Measurements from ENCODE around the gene SIPA1L3. TPM values are rescaled to one million over a fixed set of nuclear protein-coding genes. Genes with fewer than 3 reads are reported as not detected.
A peak's percentile ranks its signal among the peaks of the same experiment; 100 is the strongest.
"Not testable (repeated sequence)": the region's sequence is repeated elsewhere in the genome, so short reads cannot be mapped to it uniquely, and the experiment has no call there.

Gene SIPA1L3
- total RNA-seq, 1 experiment from 2014 or later: 10.5 TPM

DNA sequence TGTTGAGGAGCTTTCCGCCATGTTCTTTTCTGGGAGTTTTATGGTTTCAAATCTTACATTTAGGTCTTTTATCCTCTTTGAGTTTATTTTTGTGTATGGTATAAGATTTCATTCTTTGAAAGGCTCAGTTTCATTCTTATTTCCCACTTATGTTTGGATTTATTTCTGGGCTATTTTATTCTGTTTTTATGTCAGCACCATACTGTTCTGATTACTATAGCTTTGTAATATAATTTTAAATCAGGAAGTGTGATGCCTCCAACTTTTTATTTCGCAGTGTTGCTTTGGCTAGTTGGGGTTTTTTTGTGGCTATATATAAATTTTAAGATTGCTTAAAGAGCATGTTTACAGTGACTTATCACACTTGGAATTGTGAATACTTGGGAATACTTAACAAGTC is 135.1 kb downstream of the SIPA1L3 start:
- no peak for DNase-seq (ENCODE audit: low read depth)

DNA sequence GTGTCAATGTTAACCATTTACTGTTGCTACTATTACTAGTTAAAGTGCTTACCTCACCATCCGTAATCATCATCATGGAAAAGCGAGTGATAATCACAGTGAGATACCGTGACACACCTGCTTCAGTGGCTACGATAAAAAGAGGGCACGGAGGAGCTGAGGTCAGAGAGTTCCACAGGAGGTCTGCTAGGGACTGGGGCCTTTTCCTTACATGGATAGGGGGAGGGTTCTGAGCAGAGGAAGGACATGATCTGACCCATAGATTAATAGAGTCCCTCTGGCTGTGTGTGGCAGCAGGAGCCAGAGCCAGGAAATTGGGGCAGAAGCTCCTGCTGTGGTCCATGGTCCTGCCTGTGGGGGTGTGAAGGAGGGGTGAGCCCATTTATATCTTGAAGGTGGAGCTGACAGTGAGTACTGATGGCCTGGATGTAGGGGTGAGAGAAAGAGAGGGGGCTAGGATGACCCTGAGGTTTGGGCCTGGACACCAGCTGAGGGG is 136.7 kb downstream of the SIPA1L3 start:
- DNase-seq (ENCODE audit: low read depth): no peak

DNA sequence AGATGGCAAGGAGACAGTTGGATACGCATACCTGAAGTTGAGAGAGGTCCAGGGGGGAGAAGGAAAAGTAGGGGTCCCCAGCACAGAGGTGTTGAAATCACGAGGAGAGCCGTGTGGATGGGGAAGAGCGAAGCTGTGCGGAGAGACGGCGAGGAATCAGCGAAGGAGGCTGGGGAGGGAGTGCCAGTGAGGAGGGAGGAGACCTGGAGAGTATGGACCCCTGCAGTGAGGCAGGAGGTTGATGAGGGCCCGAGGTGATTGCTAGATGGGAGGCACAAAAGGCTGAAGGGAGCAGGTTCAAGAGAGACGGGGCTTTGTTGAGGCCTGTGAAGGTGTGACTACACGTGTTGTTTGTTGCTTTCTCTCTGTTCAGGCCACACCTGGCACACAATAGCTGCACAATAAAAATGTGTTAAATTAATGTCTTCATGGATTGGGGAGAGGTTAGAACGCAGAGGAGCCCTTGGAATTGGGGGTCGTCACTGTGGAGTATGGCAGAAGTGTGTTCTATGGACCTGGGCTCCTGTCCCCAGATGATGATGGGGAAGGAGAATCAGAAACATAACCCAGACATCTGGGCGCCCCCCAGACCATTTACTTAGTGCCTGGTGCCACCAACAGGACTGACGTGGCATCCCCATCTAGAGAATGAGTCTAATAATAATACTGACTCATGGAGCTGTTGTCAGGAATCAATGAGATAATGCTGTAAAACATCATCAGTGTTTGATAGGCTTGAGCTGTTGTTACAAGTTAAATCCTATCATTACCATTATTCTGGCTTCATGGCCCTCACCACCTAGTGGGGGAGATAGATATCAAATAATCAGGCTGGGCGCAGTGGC is 137.5 kb downstream of the SIPA1L3 start:
- peak; percentile 23 for DNase-seq (ENCODE audit: low read depth)

DNA sequence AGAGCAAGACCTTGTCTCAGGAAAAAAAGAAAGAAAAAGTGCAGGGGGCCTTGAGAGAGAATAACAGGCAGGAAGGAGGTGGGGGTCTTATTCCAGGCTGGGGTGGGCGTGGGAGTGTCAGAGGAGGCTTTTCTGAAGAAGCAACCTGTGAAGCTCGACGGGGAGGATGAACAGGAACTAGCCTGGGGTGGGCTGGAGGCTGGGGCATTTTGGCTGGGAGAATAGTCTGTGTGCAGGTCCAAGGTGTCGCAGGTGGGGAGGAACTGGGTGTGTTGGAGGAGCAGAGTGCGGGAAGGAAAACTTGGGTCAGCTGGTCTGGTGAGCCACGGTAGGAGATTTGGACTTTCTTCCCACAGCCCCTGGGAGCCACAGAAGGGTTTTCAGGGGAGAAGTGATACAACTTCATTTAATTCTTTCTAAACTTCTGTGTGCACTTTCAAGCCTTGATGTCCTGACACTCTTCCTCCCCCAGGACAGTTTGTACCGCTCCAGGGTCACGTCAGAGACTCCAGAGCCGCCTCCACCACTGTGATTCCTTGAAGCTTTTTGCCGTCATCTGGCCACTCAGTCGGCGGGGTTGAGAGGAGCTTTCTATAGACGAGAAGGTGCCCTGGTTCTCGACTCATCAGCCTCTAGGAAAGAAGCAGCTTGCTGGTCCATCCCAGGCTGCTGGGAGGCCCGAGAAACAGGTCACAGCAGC is 138.7 kb downstream of the SIPA1L3 start:
- no peak for DNase-seq (ENCODE audit: low read depth)

DNA sequence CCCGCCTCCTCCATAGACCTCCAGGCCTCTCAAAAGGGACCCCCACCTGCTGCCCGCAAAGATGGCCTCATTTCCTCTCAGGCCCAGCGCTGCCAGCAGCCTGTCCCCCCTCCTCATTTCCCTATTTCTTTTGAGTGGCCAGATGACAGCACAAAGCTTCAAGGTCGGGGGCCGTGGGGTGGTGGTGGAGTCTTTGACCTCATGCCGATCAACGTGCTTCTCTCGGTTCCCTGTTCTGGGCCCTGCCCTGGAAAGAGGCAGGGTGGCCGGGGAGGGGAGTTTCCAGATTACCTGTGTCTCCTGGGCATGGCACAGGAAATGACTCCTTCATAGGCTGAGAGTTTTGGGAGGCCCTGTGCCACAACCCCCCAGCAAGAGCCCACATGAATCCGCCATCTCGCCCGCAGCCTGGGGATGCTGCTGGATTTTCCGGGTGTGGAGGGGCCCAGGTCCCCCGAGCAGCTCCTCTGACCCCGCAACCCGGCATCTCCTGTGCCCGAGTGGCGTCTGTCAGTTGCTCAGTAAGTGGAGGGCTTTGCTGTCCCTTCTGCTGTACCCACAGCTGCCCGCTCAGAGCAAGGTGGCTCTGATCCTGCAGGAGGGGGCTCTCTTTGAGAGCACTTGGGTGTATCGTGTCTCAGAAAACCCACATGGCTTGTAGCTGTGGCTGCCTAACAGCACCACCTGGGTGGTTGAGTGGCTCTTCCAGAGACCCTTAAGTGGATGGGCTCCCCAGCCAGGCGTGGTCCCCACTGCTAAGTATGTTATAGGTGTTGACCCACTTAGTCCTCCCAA is 139.4 kb downstream of the SIPA1L3 start:
- no peak for DNase-seq (ENCODE audit: low read depth)

DNA sequence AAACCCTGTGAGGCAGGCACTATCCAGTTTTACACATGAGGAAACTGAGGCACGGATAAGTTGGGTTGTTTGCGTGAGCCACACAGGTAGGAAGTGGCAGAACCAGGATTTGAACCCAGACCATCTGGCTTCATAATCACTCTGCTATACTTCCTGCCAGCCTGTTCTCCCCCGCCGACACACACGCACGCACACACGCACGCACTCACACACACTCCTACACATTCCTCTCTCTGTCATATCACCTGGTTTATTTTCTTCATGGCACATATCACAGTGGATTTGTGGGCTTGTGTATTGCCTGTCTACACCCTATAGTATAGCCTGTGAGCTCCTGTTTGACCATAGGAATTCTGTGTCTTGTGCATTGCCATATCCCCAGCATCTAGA is 140.0 kb downstream of the SIPA1L3 start:
- no peak for DNase-seq (ENCODE audit: low read depth)

DNA sequence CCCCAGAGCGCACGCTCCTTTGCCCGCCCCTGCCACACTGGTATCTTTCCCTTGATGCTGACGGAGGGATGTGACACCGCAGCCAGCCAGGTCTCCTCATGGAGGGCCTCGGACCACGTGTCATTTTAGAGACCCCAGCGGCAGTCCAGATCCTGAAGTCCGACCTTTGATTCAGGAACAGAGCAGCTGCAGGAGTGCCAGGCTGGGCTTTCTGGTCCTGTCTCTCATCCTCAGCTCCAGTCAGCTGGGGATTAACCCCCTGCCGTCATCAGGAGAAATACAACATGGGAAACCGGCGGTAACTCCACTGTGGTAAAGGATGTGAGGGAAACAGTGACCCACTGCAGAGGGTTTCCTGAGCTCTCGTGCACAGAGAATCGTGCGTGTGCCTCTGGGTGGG is 140.6 kb downstream of the SIPA1L3 start:
- DNase-seq (ENCODE audit: low read depth): no peak

DNA sequence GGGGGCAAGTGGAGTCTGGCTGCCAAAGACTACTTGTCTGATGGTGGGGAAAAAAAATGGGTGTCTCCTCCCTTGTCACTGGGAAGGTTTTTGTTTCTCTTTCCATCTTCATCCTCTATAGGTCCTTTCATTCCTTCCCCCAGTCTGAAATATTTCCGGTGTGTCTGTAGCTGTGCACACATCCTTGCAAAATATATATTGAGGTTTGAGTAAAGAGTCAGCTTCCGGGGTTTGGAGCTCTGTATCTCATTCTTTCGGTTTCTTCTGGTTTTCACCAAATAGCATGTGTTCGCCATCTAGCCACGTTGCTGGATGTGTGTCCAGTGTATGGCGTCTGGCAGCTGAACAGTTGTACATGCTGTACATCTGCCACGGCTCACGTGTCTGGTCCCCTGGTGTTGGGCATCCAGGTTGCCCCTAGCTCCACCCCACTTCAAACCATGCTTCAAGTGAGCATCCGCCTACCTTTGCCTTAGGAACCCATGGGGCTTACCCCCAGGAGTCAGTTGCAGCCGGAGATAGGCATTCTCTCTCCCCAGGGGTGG is 142.2 kb downstream of the SIPA1L3 start:
- DNase-seq (ENCODE audit: low read depth): peak; percentile 90

DNA sequence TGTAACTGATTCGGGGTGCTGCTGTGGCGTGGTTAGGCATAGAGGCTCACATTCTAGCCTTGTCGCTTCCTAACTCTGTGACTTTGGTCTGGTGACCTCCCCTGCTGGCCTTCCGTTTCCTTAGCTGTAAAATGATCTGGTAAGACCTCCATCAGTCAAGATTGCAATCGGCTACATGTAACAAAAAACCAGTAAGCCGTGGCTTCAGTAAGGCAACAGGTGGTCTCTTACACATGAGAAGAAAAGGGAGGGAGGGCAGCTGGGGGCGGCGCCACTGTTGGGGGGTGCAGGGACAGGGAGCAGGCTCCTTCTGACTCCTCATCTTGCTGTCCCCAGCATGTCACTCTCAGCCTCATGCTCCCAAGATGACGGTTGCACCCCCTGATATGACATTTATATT is 148.0 kb downstream of the SIPA1L3 start:
- DNase-seq (ENCODE audit: low read depth): no peak

DNA sequence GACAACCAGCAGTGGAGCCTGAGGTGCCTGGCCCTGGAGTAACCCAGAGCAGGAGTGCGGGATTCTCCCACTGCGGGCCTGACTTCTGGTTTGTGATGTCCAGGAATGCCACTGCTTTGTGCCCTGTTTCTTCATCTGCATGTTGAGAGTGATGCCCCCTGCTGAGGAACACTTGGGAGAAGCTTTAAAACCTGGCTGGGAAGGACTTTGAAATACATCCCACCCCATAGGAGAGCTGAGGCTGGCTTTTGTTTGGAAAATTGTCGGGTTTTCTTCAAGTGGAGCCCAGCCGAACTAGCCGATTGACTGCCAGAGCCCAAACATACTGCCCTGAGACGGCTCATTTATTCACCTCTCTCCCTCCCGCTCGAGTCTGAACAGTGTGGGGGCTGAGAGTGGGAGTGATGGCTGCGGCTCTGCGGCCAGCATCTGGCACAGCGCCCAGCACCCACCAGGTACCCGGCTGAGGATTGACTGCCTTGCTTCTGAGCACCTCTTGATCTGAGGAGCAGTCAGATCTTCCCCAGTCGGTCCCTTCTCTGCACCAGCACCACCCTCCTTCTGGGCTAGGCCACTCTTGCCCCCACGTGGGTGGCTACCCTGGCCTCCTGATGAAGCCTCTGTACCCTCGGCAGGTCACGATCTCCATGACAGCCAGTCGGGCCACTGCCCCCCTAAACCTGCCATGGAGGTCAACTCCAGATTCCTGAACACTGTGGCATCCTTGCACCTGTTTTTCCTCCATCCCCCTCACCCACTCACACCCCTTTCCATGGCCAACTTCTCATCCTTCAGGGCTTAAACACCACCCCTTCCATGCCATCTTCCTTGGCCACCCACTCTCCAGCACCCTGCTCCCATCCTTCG is 148.9 kb downstream of the SIPA1L3 start:
- no peak for DNase-seq (ENCODE audit: low read depth)

DNA sequence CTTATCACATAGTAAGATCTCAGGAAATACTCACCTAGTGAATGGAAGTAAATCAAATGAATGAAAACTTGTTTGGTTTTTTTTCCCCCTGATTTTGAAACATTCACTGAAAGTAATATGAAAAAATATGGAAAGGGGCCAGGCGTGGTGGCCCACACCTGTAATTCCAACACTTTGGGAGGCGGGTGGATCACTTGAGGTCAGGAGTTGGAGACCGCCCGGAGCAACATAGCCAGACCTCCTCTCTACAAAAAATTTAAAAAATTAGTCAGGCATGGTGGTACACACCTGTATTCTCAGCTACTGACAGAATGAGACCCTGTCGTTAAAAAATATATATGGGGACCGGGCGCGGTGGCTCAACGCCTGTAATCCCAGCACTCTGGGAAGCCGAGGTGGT is 149.6 kb downstream of the SIPA1L3 start:
- no peak for DNase-seq (ENCODE audit: low read depth)

DNA sequence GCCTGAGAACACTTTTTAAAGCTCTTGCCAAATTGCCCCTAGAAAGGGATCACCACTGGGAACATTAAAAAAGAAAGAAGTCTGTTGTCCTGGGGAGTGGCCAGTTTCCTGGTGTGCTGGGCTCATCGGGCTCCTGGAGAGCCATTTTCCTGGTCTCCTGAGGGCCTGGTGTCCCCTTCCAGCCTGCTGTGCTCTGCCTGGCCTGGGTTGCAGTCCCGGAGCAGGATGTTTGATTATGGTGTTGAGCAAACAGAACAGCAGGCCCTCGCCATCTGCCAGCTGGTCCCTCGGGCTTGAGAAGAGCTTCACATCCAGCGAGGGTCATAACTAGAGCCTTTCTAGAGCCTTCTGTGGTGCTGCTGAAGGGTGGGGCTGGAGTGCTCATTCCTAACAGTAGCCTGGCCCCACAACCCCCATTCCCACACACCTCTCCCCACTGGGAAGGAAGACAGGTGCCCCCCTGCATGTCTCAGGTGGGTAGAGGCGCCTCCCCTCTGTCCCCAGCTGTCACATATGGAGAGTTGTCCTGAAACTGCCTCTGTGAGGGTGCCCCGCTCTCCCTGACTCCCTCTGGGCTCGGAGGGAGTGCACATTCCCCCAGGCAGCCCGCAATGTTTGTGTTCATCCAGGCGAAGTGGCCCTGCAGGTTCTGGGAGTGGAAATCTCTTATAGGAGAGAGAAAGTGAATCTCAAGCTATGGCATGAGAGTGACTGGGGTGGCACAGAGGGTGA is 151.1 kb downstream of the SIPA1L3 start:
- no peak for DNase-seq (ENCODE audit: low read depth)

DNA sequence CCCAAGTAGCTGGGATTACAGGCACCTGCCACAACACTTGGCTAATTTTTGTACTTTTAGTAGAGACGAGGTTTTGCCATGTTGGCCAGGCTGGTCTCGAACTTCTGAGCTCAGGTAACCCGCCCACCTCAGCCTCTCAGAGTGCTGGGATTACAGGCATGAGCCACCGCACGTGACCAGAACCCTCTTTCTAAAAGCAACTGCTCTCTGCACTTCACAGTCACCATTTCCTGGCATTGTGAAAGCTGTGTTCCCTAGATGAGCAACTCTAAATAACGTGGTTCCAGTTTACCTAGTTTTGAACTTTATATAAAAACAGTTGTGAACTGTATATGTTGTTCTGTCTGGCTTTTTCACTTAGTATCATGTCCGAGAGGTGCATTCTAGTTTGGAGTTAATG is 152.9 kb downstream of the SIPA1L3 start:
- DNase-seq (ENCODE audit: low read depth): no peak

DNA sequence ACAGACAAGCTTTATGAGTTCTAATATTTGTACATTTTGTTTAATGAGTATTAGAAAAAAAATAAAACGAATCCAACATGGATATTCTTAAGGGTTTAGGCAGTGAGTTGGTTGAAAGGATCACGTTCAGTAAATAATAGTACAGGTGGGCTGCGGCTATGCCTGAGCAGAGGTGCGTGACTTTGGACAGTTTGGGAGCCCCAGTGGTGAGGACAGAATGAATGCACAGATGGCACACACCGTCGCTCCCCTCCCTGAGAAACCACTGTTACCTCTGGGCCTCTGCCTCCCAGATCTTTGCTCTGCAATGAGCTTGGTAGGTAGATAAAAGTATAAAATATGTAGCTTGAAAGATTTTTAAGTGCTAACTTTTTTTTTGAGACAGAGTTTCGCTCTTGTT is 153.3 kb downstream of the SIPA1L3 start:
- no peak for DNase-seq (ENCODE audit: low read depth)

DNA sequence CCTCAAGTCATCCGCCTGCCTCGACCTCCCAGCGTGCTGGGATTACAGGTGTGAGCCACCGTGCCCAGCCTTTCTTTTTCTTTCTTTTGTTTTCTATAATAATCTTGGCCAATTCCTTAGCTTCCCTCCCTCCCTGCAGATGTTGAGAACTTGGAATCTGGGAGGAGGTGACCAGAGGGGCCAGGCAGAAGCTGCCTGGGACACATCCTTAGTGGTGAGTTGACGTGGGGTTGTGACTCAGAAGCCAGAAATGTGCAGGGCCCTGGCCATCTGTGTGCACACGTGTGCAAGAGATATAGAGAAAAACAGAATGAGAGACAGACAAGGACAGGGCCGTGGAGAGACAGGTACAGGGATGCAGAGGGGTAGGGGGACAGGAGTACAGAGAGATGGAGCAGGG is 154.3 kb downstream of the SIPA1L3 start:
- DNase-seq (ENCODE audit: low read depth): peak; percentile 96

DNA sequence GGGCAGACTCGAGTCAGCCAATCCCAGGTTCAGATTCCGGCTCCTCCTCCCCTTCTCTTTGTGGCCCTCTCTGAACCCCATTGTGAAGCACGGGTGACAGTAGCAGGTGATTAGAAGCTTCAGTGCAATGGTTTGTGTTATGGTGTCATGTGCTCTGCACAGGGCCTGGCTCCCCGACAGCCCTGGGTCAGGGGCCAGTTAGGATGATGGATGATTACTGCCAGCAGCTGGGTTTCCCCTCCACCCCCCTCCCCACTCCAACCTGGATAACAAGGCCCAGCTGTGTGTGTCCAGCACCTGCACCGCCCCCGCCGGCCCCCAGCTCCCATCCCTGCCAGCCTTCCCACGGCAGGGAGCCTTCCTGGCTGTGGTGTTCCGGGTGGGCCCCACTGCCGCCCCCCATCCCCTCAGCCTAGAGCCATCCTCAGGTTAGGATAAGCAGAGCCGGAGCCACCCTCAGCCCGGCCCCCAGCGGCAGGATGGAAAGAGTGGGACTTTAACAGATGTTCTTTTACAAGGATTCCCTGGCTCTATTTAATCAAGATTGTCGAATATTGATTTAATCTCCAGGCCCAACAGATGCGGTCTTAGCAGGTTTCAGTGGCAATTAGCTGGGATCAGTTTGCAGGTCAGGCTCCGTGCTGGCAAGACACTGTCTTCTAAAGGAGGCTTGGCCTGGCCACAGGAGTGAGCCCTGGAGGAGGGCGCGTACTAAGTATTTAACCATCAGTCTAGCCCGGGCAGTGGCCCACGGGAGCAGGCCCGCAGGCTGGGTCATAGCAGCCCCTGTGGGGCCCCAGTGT is 156.2 kb downstream of the SIPA1L3 start:
- DNase-seq (ENCODE audit: low read depth): peak; percentile 36

DNA sequence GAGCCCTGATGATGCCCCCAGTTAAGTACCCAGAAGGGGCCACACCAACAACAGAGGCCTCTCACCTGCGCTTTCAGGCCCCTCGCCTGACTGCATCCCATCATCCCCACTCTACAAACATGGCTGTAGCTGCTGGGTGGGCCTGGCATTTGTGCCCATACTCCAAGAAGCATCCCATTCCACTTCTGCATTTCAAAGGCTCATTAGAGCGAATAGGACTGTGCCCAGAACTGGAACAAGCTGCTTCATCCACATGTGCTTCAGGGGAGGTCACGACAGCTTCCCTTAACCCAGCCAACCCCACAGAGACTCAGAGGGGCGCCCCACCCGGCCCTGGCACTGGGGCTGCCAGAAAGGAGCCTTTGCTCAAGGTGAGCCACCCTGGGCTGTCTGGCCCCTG is 156.9 kb downstream of the SIPA1L3 start:
- DNase-seq (ENCODE audit: low read depth): no peak

DNA sequence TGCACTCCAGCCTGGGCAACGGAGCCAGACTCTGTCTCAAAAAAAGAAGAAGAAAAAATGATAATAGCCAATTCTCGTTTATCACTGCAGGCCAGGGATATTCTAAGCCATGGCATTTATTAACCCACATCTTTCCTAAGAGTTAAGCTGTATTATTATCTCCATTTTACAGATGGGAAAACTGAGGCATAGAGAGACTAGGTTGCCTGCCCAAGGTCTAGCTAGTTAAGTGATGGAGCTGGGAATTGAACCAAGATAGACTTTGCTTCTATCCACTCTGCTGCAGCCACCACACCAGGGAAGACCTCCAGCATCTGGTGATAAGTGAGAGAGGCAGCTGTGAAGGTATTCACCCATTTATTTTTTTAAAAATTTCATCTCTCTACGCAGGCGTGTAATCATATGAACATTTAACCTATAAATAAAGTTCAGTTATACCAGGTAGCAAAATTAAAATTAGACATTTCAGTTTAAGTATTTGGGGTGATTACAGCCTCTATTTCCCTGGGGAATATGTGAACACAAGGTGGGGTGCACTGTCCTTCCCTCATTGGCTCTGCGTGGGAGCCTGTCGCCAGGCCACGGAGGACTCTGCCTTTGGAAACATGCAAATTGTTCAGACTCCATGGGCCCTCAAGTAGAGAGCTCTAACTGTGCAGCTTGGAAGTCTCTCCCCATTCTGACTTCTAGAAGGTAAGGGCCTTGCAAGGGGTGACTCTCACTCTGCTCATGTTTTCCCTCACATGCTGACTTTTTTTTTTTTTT is 157.8 kb downstream of the SIPA1L3 start:
- no peak for DNase-seq (ENCODE audit: low read depth)

DNA sequence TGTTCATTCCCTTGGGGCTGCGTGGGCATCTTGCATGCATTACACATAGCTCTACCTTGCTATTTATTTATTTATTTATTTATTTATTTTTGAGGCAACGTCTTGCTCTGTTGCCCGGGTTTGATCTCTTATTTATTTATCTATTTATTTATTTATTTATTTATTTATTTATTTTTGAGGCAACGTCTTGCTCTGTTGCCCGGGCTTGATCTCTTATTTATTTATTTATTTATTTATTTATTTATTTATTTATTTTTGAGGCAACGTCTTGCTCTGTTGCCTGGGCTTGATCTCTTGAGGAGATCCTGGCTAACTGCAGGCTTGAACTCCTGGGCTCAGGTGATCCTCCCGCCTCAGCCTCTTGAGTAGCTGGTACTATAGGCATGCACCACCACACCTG is 158.8 kb downstream of the SIPA1L3 start:
- DNase-seq (ENCODE audit: low read depth): not testable (repeated sequence)

Data from RPMI7951 (cell line).